HG02571 (cell line): ENCODE data around the gene GJB5.
"Not testable (repeated sequence)": the region's sequence is repeated elsewhere in the genome, so short reads cannot be mapped to it uniquely, and the experiment has no call there.

ENCODE experiments used
- ATAC-seq: cut with Tn5 transposase; IDR thresholded peaks from one replicate; pipeline ENCODE4 v1.9.1; 2021; ENCODE audit warnings: mild to moderate bottlenecking, moderate library complexity; ENCODE audit not compliant: unreplicated experiment

Gene GJB5

DNA sequence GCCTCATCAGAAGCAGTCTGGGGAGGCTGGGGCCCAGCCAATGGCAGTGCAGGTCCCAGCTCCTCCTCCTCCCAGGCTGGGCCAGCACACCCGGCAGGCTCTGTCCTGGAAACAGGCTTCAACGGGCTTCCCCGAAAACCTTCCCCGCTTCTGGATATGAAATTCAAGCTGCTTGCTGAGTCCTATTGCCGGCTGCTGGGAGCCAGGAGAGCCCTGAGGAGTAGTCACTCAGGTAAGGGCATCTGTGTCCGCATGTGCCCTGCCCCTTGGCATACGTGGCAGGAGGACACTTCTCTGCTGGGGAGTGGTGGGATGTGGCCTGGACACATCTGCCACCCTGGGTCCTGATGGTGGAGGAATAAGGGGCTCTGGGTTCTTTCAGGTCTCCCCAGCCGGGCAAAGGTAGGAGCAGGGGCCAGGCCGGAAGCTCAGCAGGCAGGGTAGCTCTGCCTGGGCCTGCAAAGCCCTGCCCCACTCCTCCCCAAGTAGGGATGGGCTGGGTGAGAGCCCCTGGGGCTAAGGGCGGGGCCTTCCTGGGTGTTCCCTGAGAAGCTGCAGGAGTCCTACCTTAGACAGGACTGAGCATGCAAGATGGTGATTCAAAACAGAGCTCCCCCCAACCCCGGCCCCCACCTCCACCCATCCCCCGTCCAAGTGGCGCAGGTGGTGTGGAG is at the start of gene GJB5:
Gene GJB5 (plus strand): TSS at position 84 of the 674 bp plus-strand sequence. CDS start 2,284 bp downstream, outside the sequence.
- ATAC-seq: no peak

GRCh38 chr1:34705077-34705476 is 49.8 kb upstream of the GJB5 start:
- no peak for ATAC-seq

DNA sequence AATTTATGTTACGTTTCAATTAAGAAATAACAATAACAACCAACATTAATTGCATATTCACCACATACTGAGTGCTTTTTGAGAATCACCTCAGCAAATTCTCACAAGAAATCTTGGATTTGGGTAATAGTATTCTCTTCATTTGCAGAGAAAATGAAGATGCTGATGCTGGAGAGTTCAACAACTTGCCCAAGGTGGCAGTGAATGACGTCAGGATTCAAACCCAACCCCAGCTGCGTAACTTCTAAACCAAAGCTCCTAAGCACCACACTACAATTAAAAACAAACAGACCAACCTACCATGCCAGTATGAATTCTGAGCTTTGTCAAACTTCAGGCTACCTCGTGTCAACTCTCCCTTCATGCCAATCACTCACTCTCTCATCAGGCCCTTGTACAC is 46.7 kb upstream of the GJB5 start:
- ATAC-seq: no peak

- no peak for ATAC-seq
These were observed 45.3 kb upstream of the GJB5 start for GRCh38 chr1:34709547-34709946.

- no peak for ATAC-seq
These were observed 44.0 kb upstream of the GJB5 start for GRCh38 chr1:34710812-34711211.

- ATAC-seq: no peak
These were observed 43.4 kb upstream of the GJB5 start for GRCh38 chr1:34711485-34711884.

GRCh38 chr1:34712007-34712688 is 42.7 kb upstream of the GJB5 start:
- ATAC-seq: no peak

GRCh38 chr1:34713443-34713842 is 41.4 kb upstream of the GJB5 start:
- ATAC-seq: no peak

- ATAC-seq: no peak
These were observed 40.5 kb upstream of the GJB5 start for GRCh38 chr1:34714386-34714785.

- ATAC-seq: no peak
These were observed 39.7 kb upstream of the GJB5 start for GRCh38 chr1:34715139-34715538.

- ATAC-seq: no peak
These were observed 33.6 kb upstream of the GJB5 start for GRCh38 chr1:34721241-34721640.

DNA sequence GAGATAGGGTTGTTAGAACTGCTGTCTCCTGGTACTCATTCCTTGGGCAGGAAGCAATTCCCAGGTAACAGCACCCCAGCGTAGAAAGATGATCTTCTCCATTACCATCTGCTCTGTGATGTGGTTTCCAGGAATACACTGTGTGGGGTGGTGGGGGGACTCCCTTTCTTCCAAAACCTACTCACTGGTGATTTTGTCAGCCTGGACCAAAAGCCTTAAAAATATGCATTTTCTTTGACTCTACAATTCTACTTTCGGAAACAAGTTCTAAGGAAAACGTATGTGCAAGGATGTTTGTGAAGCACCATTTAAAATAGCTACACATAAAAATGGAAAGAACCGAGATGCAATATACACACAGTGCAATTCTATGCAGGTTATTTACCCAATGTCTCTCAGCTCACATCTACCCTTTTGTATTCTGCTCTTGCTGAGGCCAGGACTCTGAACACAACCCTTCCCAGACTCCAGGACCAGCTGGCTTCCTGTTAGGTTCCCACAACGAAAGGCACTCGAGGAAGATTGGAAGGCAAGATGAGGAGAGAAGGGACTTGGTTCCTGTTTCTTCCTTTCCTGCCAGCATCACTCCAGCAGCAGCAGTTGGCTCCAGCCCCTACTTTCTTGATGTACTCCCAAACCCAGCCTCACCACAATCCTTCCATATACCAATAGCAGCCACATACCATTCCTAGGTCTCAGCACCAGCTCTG is 33.0 kb upstream of the GJB5 start:
- ATAC-seq: no peak

DNA sequence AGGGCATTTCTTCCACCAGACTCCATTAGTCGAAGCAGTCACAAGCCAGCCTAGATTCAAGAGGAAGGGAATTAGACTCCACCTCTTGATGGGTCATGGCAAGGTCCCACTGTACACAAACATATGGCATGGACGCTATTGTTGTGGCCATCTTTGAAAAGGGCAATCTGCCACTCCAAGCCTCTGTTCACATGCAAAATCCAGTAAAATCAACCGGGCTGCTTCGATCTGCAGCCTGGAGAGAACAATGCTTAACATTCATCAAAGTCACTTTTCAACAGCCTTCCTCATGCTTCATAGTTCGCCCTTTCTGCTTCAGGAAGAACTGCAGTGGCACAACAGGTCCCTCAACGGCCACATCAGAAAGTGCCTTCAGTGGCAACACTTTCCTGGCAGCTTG is 28.0 kb upstream of the GJB5 start:
- ATAC-seq: no peak

DNA sequence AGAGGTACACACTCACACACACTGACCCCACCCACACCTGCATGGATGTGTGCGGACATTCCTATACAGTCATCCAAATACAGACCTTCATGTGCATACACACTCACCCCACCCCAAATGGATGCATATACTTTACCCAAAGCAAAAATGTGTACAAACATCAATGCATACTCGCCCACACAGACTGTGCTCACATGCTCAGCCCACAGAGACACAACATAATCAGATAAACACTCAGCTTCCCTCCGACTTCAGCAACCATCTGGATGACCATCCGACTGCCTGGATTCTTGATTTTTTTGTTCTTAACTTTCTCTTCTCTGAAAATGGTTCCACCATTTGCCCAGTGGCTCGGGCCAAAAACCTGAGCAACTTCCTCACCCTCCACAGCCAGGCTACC is 24.4 kb upstream of the GJB5 start:
- ATAC-seq: no peak

- ATAC-seq: not testable (repeated sequence)
These were observed 22.0 kb upstream of the GJB5 start for GRCh38 chr1:34732831-34733230.

- no peak for ATAC-seq
These were observed 18.2 kb upstream of the GJB5 start for GRCh38 chr1:34736692-34737091.

- not testable (repeated sequence) for ATAC-seq
These were observed 17.6 kb upstream of the GJB5 start for GRCh38 chr1:34737236-34737635.

- no peak for ATAC-seq
These were observed 15.2 kb upstream of the GJB5 start for GRCh38 chr1:34739613-34740012.

DNA sequence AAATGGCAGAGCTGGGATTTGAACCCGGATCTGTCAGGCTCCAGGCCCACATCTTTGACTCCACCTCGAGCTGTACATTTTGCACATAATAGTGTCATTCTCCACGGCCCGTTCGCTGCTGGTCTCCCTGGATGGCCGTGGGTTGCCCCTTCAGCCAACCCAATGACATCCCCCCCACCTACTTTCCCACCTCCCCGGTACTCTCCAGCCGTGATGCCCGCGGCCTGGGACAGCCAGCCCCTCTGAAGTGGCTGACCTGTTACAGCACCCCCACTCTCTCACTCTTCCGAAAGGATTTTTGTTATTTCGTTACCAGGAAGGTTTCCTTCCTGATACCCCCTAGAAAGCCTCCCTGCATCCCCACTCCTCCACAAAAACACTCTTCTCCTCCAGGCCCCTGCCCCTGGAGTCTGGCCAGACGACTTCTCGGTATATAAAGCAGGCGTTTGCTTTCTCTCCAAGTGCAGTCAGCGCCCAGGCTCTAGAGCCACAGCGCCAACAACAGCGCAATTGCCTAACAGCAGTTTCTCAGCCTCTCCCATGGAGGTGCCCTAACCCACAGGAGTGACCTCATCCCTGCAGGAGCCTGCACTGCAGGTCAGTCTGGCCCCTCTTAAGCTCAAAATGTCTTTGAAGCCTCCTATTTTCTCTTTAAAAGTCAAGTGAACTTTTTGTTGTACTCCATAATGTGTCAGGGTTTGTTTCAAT is 14.5 kb upstream of the GJB5 start:
- no peak for ATAC-seq

GRCh38 chr1:34742667-34743270 is 12.1 kb upstream of the GJB5 start:
- ATAC-seq: no peak

- no peak for ATAC-seq
These were observed 11.1 kb upstream of the GJB5 start for GRCh38 chr1:34743775-34744174.
